A549 (cell line): ENCODE measurements around the gene NCF2. TPM values are rescaled to one million over a fixed set of nuclear protein-coding genes. Genes with fewer than 3 reads are reported as not detected.

Source experiments
- ATAC-seq, 2 experiments: fragments of 200-7000 bp in 1 of 2; fragments of >200 bp in 1 of 2; cut with Nextera tagmentation in 1 of 2; cut with Tn5 transposase in 1 of 2; 3 replicates each; pipeline versions ENCODE4 v1.8.0 to v1.9.1; 2018 to 2020; ENCODE audit warnings: mild to moderate bottlenecking in 1 of 2, moderate library complexity in 1 of 2
- CTCF ChIA-PET: fragments of 300-600 bp; sonication (Branson Sonifier 250); formaldehyde crosslinking; extraction: SDS; loops from one replicate; lab custom pipeline; 2021; ENCODE audit warnings: antibody characterized with exemption, inconsistent platforms; lab: Yijun Ruan, JAX
- POLR2A ChIA-PET: fragments of 350-600 bp; formaldehyde crosslinking; extraction: SDS; loops from one replicate; lab custom pipeline; 2021; ENCODE audit warnings: antibody characterized with exemption, inconsistent platforms; lab: Yijun Ruan, JAX
- DNase-seq, 2 experiments: peaks; one replicate each; pipeline versions ENCODE4 v3.0.0 to v3.0.0-alpha.2; 2011 to 2016; ENCODE audit warnings: low read depth in 1 of 2, low spot score in 1 of 2
- FAIRE-seq: peaks from 2 replicates; lab custom pipeline; 2011; peaks lifted over from hg19 to GRCh38; lab: Jason Lieb, UNC
- H3K27ac ChIP-seq, 2 experiments: fragments of >200 bp; sonication (Bioruptor Twin); formaldehyde crosslinking; 3 replicates each; pipeline ENCODE4 v1.5.1; 2016 to 2017
- H3K4me1 ChIP-seq: fragments of >200 bp; sonication (Bioruptor Twin); formaldehyde crosslinking; 3 replicates; pipeline ENCODE4 v1.6.1; 2016
- H3K4me2 ChIP-seq: fragments of >200 bp; sonication (Bioruptor Twin); formaldehyde crosslinking; 3 replicates; pipeline ENCODE4 v1.6.1; 2016
- H3K4me3 ChIP-seq: fragments of >200 bp; sonication (Bioruptor Twin); formaldehyde crosslinking; 3 replicates; pipeline ENCODE4 v1.5.1; 2016
- H3K9me3 ChIP-seq: fragments of >200 bp; sonication (Bioruptor Twin); formaldehyde crosslinking; 3 replicates; pipeline ENCODE4 v1.6.1; 2016
- BHLHE40 ChIP-seq: IDR thresholded peaks from 2 replicates; pipeline ENCODE4 v1.6.1; 2012; ENCODE audit warnings: low read depth, low read length, inconsistent platforms
- CBX2 ChIP-seq: fragments of 200-600 bp; sonication (generic); IDR thresholded peaks from 2 replicates; pipeline ENCODE4 v1.6.1; 2016; ENCODE audit warnings: low read depth, mild to moderate bottlenecking, borderline replicate concordance
- CBX8 ChIP-seq: fragments of 200-600 bp; sonication (generic); IDR thresholded peaks from 2 replicates; pipeline ENCODE4 v1.6.1; 2016
- CHD4 ChIP-seq: fragments of 200-600 bp; sonication (generic); IDR thresholded peaks from 2 replicates; pipeline ENCODE4 v1.6.1; 2016; ENCODE audit warnings: antibody characterized with exemption, mild to moderate bottlenecking, borderline replicate concordance
- EHMT2 ChIP-seq: fragments of 200-600 bp; sonication (generic); IDR thresholded peaks from 2 replicates; pipeline ENCODE4 v1.6.1; 2016; ENCODE audit warnings: antibody characterized with exemption, low read depth, mild to moderate bottlenecking, moderate library complexity
- EP300 ChIP-seq, 2 experiments: fragments of >200 bp; sonication (Bioruptor Twin); formaldehyde crosslinking; IDR thresholded peaks; 2 replicates in 1 of 2; 3 replicates in 1 of 2; pipeline ENCODE4 v1.6.1; 2016 to 2017
- ESRRA ChIP-seq: fragments of 150-350 bp; IDR thresholded peaks from 2 replicates; pipeline ENCODE4 v1.6.1; 2014; ENCODE audit warnings: mild to moderate bottlenecking, low read length, borderline replicate concordance
- FOSB ChIP-seq: fragments of 250-450 bp; sonication (Bioruptor Pico); IDR thresholded peaks from 2 replicates; pipeline ENCODE4 v1.5.0; 2020; ENCODE audit warnings: mild to moderate bottlenecking, moderate library complexity
- FOSL2 ChIP-seq, 2 experiments: fragments of 450-650 bp in 1 of 2; fragments of >200 bp in 1 of 2; sonication (Bioruptor Twin) in 1 of 2; formaldehyde crosslinking; IDR thresholded peaks; 2 replicates each; pipeline versions ENCODE4 v1.5.0 to v1.6.1; 2016 to 2020; ENCODE audit warnings: mild to moderate bottlenecking in 1 of 2, moderate library complexity in 1 of 2
- HDAC2 ChIP-seq: fragments of 200-600 bp; sonication (generic); IDR thresholded peaks from 2 replicates; pipeline ENCODE4 v1.6.1; 2016
- HEYL ChIP-seq: fragments of 250-450 bp; sonication (Bioruptor Pico); IDR thresholded peaks from 2 replicates; pipeline ENCODE4 v1.8.0; 2021; ENCODE audit warnings: mild to moderate bottlenecking, moderate library complexity
- HOXB13 ChIP-seq: fragments of 250-450 bp; sonication (Bioruptor Pico); IDR thresholded peaks from 2 replicates; pipeline ENCODE4 v1.5.0; 2020; ENCODE audit warnings: low read depth, mild to moderate bottlenecking, moderate library complexity
- HOXB5 ChIP-seq: fragments of 250-450 bp; sonication (Bioruptor Pico); IDR thresholded peaks from 2 replicates; pipeline ENCODE4 v1.5.0; 2020; ENCODE audit warnings: mild to moderate bottlenecking, moderate library complexity
- JUN ChIP-seq, 2 experiments: fragments of >200 bp; sonication (Bioruptor Twin); formaldehyde crosslinking; IDR thresholded peaks; 2 replicates in 1 of 2; 3 replicates in 1 of 2; pipeline ENCODE4 v1.6.1; 2016 to 2017
- KDM5A ChIP-seq: fragments of 200-600 bp; sonication (generic); IDR thresholded peaks from 2 replicates; pipeline ENCODE4 v1.6.1; 2016; ENCODE audit warnings: antibody characterized with exemption, mild to moderate bottlenecking
- MAFK ChIP-seq: fragments of 450-650 bp; IDR thresholded peaks from 2 replicates; pipeline ENCODE4 v1.6.1; 2014; ENCODE audit not compliant: partially characterized antibody
- MYC ChIP-seq: IDR thresholded peaks from 2 replicates; pipeline ENCODE4 v1.6.1; 2012; ENCODE audit warnings: mild to moderate bottlenecking, inconsistent platforms, low read length, improper control_type of control experiment, borderline replicate concordance
- NPAS2 ChIP-seq: fragments of 250-450 bp; sonication (Bioruptor Pico); IDR thresholded peaks from 2 replicates; pipeline ENCODE4 v1.8.0; 2022; ENCODE audit warnings: mild to moderate bottlenecking, moderate library complexity, borderline replicate concordance
- NR3C1 ChIP-seq: fragments of >200 bp; sonication (Bioruptor Twin); formaldehyde crosslinking; IDR thresholded peaks from 3 replicates; pipeline ENCODE4 v1.6.1; 2017
- POLR2AphosphoS2 ChIP-seq: conservative IDR thresholded peaks from 2 replicates; pipeline ENCODE4 v1.6.1; 2012; ENCODE audit warnings: low read length, improper control_type of control experiment, inconsistent platforms
- RAD21 ChIP-seq, 2 experiments: fragments of >200 bp in 1 of 2; sonication (Bioruptor Twin) in 1 of 2; formaldehyde crosslinking in 1 of 2; IDR thresholded peaks in 1 of 2; conservative IDR thresholded peaks in 1 of 2; 2 replicates in 1 of 2; 3 replicates in 1 of 2; pipeline ENCODE4 v1.6.1; 2012 to 2018; ENCODE audit warnings: inconsistent platforms in 1 of 2
- RARB ChIP-seq: fragments of 250-450 bp; sonication (Bioruptor Pico); IDR thresholded peaks from 2 replicates; pipeline ENCODE4 v1.8.0; 2021; ENCODE audit warnings: mild to moderate bottlenecking, moderate library complexity
- RFX5 ChIP-seq: fragments of 450-650 bp; IDR thresholded peaks from 2 replicates; pipeline ENCODE4 v1.7.1; 2014; ENCODE audit warnings: antibody characterized with exemption, mild to moderate bottlenecking, moderate library complexity
- RNF2 ChIP-seq: fragments of 200-600 bp; sonication (generic); IDR thresholded peaks from 2 replicates; pipeline ENCODE4 v1.6.1; 2016; ENCODE audit warnings: low read depth, mild to moderate bottlenecking, antibody characterized with exemption, moderate library complexity, borderline replicate concordance
- SMC3 ChIP-seq: fragments of >200 bp; sonication (Bioruptor Twin); formaldehyde crosslinking; IDR thresholded peaks from 3 replicates; pipeline ENCODE4 v1.6.1; 2018; ENCODE audit warnings: inconsistent platforms
- SREBF2 ChIP-seq: fragments of 450-650 bp; IDR thresholded peaks from 2 replicates; pipeline ENCODE4 v1.6.1; 2014; ENCODE audit warnings: mild to moderate bottlenecking, moderate library complexity
- TFCP2L1 ChIP-seq: fragments of 250-450 bp; sonication (Bioruptor Pico); IDR thresholded peaks from 2 replicates; pipeline ENCODE4 v1.5.0; 2021; ENCODE audit warnings: mild to moderate bottlenecking
- ZFP36 ChIP-seq: fragments of 450-650 bp; IDR thresholded peaks from 2 replicates; pipeline ENCODE4 v1.6.1; 2014; ENCODE audit warnings: borderline replicate concordance; ENCODE audit not compliant: partially characterized antibody
- ZNF302 ChIP-seq: fragments of 250-450 bp; sonication (Bioruptor Pico); IDR thresholded peaks from 2 replicates; pipeline ENCODE4 v1.9.0; 2021; ENCODE audit warnings: inconsistent platforms, mild to moderate bottlenecking, moderate library complexity
- WGBS: methylation state at CpG from one replicate; pipeline ENCODE4 v1.1.6; 2017; ENCODE audit errors: missing lambda C conversion rate; 5-methylcytosine and 5-hydroxymethylcytosine counted together
- polyA plus RNA-seq, 4 experiments: library from polyadenylated mRNA; depleted of rRNA in 3 of 4; stranded (reverse); fragments of >200 nt; fragmentation: RNase III in 1 of 4; extraction: RNeasy Plus Mini Kit Qiagen cat#74134 plus additional on column Dnase treatment in 1 of 4; gene quantifications; 2 replicates in 3 of 4; 3 replicates in 1 of 4; pipeline ENCODE4 v1.2.3, GENCODE V29; 2011 to 2017
- TF ChIP-seq, protein P1 (sequence below): fragments of >200 bp; sonication (Bioruptor Twin); formaldehyde crosslinking; IDR thresholded peaks from 3 replicates; pipeline ENCODE4 v1.6.1; 2016
- TF ChIP-seq, protein P2 (sequence below): fragments of 450-650 bp; IDR thresholded peaks from 2 replicates; pipeline ENCODE4 v1.6.1; 2014; ENCODE audit warnings: antibody characterized with exemption
- TF ChIP-seq, protein P3 (sequence below): IDR thresholded peaks from 2 replicates; pipeline ENCODE4 v1.6.1; 2012; ENCODE audit warnings: low read depth, borderline replicate concordance
- TF ChIP-seq, protein P4 (sequence below): fragments of >200 bp; sonication (Bioruptor Twin); formaldehyde crosslinking; IDR thresholded peaks from 2 replicates; pipeline ENCODE4 v1.6.1; 2016
- TF ChIP-seq, protein P5 (sequence below): fragments of 150-350 bp; IDR thresholded peaks from 2 replicates; pipeline ENCODE4 v1.6.1; 2014; ENCODE audit warnings: low read depth, mild to moderate bottlenecking, low read length
- TF ChIP-seq, protein P6 (sequence below): fragments of 250-450 bp; sonication (Bioruptor Pico); IDR thresholded peaks from 2 replicates; pipeline ENCODE4 v1.5.0; 2020; ENCODE audit warnings: low read depth, mild to moderate bottlenecking, moderate library complexity

NCF2 gene
- polyA plus RNA-seq, 2 of the 4 experiments (the other 2 are of a cell fraction): 4.5 to 4.6 TPM

DNA sequence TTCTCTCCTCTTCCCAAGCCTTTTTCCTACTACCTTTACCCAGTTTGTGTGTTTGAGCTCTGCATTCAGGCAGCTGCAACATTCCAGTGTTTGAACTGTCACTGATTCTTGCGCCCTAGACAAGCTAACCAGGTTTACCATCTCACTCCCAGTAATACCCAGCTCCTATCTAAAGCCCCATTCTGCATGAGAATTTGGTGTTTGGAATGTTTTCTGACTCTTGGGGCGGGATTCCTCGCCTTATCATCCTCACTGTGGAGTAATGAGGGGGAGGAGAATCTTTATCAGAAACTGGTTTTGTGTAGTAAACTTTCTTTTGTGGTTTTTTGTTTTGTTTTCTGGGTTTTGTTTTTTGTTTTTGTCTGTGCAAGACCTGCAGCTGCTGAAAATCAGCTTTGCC lies 36.5 kb downstream of the NCF2 start:
- WGBS: 89% methylated on average over 3 of the region's 3 CpGs

DNA sequence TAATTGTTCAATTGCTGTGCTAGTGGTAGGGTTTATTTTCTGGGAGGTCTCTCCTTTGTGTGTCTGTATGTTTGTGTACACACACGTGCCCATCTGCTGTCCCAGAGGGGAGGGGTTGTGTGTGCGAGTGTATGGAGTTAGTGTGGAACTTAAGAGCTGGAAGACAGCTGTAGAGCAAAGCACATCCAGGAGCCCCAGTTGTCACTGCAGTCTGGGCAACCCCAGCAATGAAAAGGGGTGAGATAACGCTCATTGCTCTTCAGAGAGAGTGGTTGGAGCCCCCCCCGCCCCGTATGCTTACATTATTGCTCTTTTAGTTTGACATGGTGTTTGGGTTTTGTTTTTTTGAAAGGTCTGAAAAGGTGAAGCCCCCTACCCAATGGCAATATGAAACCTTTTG lies 36.9 kb downstream of the NCF2 start:
- 92% methylated on average over 5 of the region's 5 CpGs for WGBS
- DNase-seq (no peak), FAIRE-seq (no peak)
- no peak for TF ChIP-seq RAD21 (conservative IDR thresholded peaks at IDR 0.05 in 1 of 2, IDR thresholded peaks at IDR 0.05 in 1 of 2)
- TF ChIP-seq, protein P1, sequence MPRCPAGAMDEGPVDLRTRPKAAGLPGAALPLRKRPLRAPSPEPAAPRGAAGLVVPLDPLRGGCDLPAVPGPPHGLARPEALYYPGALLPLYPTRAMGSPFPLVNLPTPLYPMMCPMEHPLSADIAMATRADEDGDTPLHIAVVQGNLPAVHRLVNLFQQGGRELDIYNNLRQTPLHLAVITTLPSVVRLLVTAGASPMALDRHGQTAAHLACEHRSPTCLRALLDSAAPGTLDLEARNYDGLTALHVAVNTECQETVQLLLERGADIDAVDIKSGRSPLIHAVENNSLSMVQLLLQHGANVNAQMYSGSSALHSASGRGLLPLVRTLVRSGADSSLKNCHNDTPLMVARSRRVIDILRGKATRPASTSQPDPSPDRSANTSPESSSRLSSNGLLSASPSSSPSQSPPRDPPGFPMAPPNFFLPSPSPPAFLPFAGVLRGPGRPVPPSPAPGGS: no peak
- TF ChIP-seq, protein P2, sequence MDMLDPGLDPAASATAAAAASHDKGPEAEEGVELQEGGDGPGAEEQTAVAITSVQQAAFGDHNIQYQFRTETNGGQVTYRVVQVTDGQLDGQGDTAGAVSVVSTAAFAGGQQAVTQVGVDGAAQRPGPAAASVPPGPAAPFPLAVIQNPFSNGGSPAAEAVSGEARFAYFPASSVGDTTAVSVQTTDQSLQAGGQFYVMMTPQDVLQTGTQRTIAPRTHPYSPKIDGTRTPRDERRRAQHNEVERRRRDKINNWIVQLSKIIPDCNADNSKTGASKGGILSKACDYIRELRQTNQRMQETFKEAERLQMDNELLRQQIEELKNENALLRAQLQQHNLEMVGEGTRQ: no peak
- TF ChIP-seq EP300 (IDR thresholded peaks at IDR 0.05): no peak
- no peak for TF ChIP-seq SREBF2
- TF ChIP-seq, protein P3, sequence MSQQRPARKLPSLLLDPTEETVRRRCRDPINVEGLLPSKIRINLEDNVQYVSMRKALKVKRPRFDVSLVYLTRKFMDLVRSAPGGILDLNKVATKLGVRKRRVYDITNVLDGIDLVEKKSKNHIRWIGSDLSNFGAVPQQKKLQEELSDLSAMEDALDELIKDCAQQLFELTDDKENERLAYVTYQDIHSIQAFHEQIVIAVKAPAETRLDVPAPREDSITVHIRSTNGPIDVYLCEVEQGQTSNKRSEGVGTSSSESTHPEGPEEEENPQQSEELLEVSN: no peak
- no peak for TF ChIP-seq MYC
- TF ChIP-seq POLR2AphosphoS2: no peak
- TF ChIP-seq SMC3: no peak
- no peak for TF ChIP-seq FOSL2 (IDR thresholded peaks at IDR 0.05)
- no peak for TF ChIP-seq FOSL2 (CRISPR knock-in tag; IDR thresholded peaks at IDR 0.05)
- no peak for TF ChIP-seq EHMT2
- TF ChIP-seq RFX5: no peak
- TF ChIP-seq, protein P4, sequence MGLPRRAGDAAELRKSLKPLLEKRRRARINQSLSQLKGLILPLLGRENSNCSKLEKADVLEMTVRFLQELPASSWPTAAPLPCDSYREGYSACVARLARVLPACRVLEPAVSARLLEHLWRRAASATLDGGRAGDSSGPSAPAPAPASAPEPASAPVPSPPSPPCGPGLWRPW: no peak
- TF ChIP-seq, protein P5, sequence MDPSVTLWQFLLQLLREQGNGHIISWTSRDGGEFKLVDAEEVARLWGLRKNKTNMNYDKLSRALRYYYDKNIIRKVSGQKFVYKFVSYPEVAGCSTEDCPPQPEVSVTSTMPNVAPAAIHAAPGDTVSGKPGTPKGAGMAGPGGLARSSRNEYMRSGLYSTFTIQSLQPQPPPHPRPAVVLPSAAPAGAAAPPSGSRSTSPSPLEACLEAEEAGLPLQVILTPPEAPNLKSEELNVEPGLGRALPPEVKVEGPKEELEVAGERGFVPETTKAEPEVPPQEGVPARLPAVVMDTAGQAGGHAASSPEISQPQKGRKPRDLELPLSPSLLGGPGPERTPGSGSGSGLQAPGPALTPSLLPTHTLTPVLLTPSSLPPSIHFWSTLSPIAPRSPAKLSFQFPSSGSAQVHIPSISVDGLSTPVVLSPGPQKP: no peak
- no peak for TF ChIP-seq JUN (IDR thresholded peaks at IDR 0.05)
- no peak for TF ChIP-seq HOXB5
- TF ChIP-seq HDAC2: no peak
- no peak for TF ChIP-seq TFCP2L1 (CRISPR knock-in tag)
- TF ChIP-seq KDM5A: no peak
- TF ChIP-seq, protein P6, sequence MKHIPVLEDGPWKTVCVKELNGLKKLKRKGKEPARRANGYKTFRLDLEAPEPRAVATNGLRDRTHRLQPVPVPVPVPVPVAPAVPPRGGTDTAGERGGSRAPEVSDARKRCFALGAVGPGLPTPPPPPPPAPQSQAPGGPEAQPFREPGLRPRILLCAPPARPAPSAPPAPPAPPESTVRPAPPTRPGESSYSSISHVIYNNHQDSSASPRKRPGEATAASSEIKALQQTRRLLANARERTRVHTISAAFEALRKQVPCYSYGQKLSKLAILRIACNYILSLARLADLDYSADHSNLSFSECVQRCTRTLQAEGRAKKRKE (CRISPR knock-in tag): no peak
- TF ChIP-seq, all 56 proteins: peak for 0
- CTCF ChIA-PET: interaction anchor here (1.4 kb wide), 1 partner anchor 8 kb away, joined by 4 read pairs; no protein-coding TSS in a partner anchor
- no peak overlapping the region for H3K27ac ChIP-seq
- no peak overlapping the region for H3K4me2 ChIP-seq
- no peak for ATAC-seq
- no peaks in the 10 kb centered on the region for H3K9me3 ChIP-seq
- H3K4me3 ChIP-seq: no peak overlapping the region
- peaks cover 13% of the 10 kb centered on the region for H3K4me1 ChIP-seq
- POLR2A ChIA-PET: no interaction called here

More for the DNA sequence above, 36.5 kb downstream of the NCF2 start:
- ChIA-PET POLR2A (no interaction called here), CTCF (interaction anchor here (1.4 kb wide), 1 partner anchor 9 kb away, joined by 4 read pairs; no protein-coding TSS in a partner anchor)
- Histone ChIP-seq H3K4me2 (no peak overlapping the region), H3K27ac (no peak overlapping the region), H3K9me3 (no peaks in the 10 kb centered on the region), H3K4me3 (no peak overlapping the region), H3K4me1 (peaks cover 13% of the 10 kb centered on the region)
- TF ChIP-seq RARB (CRISPR knock-in tag) (no peak), BHLHE40 (no peak), RFX5 (no peak), HOXB13 (no peak), HEYL (no peak), ZNF302 (CRISPR knock-in tag) (no peak), MAFK (no peak), ZFP36 (no peak), KDM5A (no peak), CHD4 (no peak), SMC3 (no peak), ESRRA (no peak), RNF2 (no peak), CBX2 (no peak), NPAS2 (CRISPR knock-in tag) (no peak), POLR2AphosphoS2 (no peak), FOSB (CRISPR knock-in tag) (no peak), NR3C1 (no peak), CBX8 (no peak)
- FAIRE-seq (no peak), ATAC-seq (no peak), DNase-seq (no peak)
